Activated T-helper 1 cell treated with Interleukin-2 at 50 U/mL for 16 hours (primary cell): ENCODE data around the gene MAGI2.

Experiments used
- DNase-seq: peaks from one replicate; pipeline ENCODE4 v3.0.0-alpha.2; 2020; ENCODE audit warnings: low read depth

The MAGI2 gene

GRCh38 chr7:77985232-77985973, 1468.1 kb downstream of the MAGI2 start:
- DNase-seq: no peak

DNA sequence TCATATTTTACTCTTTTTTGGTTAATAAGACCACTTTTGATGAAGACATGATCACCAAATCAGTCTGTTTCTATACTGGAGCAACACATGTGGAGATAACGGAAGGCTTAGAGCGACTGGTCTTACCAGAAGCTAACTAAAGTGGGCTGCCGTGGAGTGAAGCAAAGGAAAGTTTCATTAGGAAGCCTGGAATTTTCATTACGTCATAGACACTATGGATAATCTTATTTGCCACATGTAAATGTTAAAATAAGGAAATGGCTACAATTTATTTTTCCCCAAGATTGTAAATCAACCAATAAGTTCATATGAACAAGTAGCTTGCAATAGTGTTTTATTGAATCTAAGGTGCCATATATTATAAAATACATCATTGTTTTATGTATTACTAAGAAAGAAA, 1469.5 kb downstream of the MAGI2 start:
- no peak for DNase-seq

DNA sequence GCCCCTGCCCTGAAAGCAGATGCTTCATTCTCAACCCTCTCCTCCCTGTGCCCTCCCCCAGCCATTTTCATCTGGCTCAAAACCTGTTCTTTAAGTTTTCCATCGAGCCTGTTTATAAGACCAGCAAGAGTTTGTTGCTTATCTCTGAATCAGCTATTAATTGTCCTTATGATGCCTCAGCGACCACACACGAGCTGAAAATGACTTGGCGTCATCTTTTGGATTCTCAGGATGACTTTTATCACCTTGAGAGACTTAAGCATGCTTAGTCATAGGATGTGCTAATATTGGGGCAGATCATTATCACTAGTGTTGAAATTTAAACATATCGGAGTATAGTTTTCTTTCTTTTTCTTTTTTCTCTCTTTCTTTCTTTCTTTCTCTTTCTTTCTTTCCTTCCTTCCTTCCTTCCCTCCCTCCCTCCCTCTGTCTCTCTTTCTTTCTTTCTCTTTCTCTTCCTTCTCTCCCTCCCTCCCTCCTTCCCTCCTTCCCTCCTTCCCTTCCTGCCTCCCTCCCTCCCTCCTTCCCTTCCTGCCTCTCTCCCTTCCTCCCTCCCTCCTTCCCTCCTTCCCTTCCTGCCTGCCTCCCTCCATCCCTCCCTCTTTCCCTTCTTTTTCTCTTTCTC, 1470.4 kb downstream of the MAGI2 start:
- no peak for DNase-seq

- no peak for DNase-seq
Measured at GRCh38 chr7:77980087-77980713, 1473.3 kb downstream of the MAGI2 start.

DNA sequence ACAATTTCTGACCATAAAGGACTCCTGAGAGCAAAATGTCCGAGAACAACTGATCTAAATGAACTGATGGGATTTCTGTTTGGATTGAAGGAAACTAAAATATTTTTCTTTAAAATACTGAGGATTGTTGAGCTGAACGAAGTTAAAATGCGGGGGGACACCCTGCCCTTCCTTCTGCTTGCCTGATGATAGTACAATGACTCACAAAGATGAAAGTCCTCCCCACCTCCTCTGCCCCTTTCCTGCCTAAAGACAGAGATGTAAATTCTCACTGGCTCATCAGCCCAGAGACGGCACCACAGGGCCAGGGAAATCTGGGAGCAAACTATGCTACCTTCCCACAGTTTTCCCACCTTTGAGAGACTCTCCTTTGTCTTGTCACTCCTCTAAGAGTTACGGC, 1474.2 kb downstream of the MAGI2 start:
- DNase-seq: no peak

- DNase-seq: no peak
Measured at GRCh38 chr7:77975672-77976480, 1477.6 kb downstream of the MAGI2 start.

DNA sequence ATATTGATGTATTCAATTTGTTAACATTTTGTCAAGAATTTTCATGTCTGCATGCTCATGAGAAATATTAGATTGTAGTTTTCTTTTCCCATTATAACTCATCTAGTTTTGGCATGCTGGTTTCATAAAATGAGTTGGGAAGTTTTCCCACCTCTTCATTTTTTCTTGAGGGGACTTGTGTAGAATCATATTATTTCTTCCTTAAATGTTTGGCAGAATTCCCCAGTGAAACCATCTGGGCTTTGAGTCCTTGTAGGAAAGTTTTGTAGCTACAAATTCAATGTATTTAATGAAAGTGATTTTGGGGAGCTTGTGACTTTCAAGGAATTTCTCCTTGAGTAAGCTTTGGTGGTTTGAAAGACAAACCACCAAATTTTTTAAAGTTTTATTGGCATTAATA, 1481.7 kb downstream of the MAGI2 start:
- DNase-seq: no peak

- DNase-seq: no peak
Measured at GRCh38 chr7:77967429-77967828, 1486.0 kb downstream of the MAGI2 start.
